Fibroblast of pulmonary artery (primary cell): Measurements from ENCODE around the gene GRHL3.

Experiments
- DNase-seq: peaks from one replicate; pipeline ENCODE4 v3.0.0-alpha.2; 2010; ENCODE audit warnings: low read depth
- H3K4me3 ChIP-seq: replicated peaks from 2 replicates; pipeline ENCODE4 v1.5.1; 2011; ENCODE audit warnings: low read depth, mild to moderate bottlenecking, control low read depth, low read length, moderate library complexity
- TF ChIP-seq, protein P1 (sequence below): IDR thresholded peaks from 2 replicates; pipeline ENCODE4 v1.5.1; 2011; ENCODE audit warnings: mild to moderate bottlenecking, control low read depth, low read length, inconsistent platforms; ENCODE audit errors: missing control alignments

The GRHL3 gene

GRCh38 chr1:24322470-24323177 is 3.5 kb downstream of the GRHL3 start:
- no peak for DNase-seq
- H3K4me3 ChIP-seq = peak overlapping the region; percentile 44
- TF ChIP-seq, protein P1, sequence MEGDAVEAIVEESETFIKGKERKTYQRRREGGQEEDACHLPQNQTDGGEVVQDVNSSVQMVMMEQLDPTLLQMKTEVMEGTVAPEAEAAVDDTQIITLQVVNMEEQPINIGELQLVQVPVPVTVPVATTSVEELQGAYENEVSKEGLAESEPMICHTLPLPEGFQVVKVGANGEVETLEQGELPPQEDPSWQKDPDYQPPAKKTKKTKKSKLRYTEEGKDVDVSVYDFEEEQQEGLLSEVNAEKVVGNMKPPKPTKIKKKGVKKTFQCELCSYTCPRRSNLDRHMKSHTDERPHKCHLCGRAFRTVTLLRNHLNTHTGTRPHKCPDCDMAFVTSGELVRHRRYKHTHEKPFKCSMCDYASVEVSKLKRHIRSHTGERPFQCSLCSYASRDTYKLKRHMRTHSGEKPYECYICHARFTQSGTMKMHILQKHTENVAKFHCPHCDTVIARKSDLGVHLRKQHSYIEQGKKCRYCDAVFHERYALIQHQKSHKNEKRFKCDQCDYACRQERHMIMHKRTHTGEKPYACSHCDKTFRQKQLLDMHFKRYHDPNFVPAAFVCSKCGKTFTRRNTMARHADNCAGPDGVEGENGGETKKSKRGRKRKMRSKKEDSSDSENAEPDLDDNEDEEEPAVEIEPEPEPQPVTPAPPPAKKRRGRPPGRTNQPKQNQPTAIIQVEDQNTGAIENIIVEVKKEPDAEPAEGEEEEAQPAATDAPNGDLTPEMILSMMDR = no peak

- TF ChIP-seq, protein P1 = no peak
- no peak for DNase-seq
- no peak overlapping the region for H3K4me3 ChIP-seq
These were observed 4.1 kb downstream of the GRHL3 start for GRCh38 chr1:24323281-24323680.

DNA sequence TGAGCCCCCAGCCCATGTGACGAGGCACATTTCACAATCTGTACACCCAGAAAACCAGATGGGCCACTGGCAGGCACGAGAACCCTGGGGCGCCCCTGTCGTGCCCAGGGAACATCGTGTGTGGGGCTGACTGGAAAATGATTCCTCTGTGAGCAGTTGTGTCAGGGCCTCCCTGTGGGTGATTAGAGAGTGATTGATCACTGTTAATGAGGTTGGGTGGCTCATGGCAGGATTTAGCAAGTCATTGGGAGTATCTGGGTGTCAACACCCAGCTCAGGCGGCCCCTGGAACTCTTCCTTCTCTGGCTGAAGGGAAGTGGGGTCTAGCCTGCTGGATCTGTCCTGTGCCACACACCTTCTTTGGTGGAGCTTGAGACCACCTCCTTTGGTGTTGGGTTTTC is 5.7 kb downstream of the GRHL3 start:
- DNase-seq = no peak
- H3K4me3 ChIP-seq = no peak overlapping the region
- TF ChIP-seq, protein P1 = no peak

GRCh38 chr1:24325587-24326449 is 6.7 kb downstream of the GRHL3 start:
- no peak for DNase-seq
- no peak overlapping the region for H3K4me3 ChIP-seq
- TF ChIP-seq, protein P1 = no peak

GRCh38 chr1:24327486-24327885 is 8.3 kb downstream of the GRHL3 start:
- TF ChIP-seq, protein P1 = no peak
- no peak for DNase-seq
- no peak overlapping the region for H3K4me3 ChIP-seq

DNA sequence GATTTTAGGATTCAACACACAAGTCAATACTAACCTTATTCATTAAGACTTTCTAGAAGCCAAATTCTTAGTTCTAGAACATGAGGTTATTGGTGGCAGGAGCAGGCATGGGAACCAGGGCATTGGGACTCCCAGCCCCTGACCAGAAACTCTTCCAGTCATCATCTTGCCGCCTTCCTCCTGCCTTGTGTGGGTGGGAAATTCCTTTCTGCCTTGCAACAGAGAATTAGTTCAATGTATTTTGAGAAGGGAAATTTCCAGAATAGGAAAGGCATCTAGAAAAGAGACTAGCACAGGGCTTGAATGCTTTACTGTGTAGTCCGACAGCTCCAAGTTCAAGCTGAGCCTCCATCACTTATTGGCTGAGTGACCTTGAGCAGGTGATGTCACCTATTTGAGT is 8.7 kb downstream of the GRHL3 start:
- TF ChIP-seq, protein P1 = no peak
- no peak overlapping the region for H3K4me3 ChIP-seq
- no peak for DNase-seq
